ENCODE results near the gene NF1.
A peak's percentile ranks its signal among the peaks of the same experiment; 100 is the strongest.
"Not testable (repeated sequence)": the region's sequence is repeated elsewhere in the genome, so short reads cannot be mapped to it uniquely, and the experiment has no call there.

Gene NF1

DNA sequence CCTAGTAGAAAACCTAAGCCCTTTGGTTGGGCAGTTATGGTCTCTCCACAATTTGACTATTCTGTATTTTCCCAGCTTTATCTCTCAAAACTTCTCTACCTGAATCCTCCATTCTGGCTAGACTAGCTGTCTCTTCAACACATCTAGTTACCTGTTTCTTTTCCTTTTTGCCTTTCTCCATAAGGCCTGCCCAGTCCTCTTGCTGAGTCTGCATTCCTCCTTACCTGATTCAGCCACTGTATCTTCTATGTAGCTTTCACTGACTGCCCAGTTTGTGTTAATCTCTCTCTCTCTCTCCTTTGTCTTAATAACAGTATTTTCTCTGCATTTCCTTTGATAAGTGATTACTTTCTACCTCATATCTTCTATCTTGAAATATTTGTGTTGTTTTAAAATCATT, 228.8 kb downstream of the NF1 start:
- DNase-seq (ENCODE audit: low read depth) = no peak
- H3K4me3 ChIP-seq (ENCODE audit: low read length) = no peak overlapping the region
- TF ChIP-seq CTCF (conservative IDR thresholded peaks at IDR 0.05; ENCODE audit: low read depth, low read length) = no peak

DNA sequence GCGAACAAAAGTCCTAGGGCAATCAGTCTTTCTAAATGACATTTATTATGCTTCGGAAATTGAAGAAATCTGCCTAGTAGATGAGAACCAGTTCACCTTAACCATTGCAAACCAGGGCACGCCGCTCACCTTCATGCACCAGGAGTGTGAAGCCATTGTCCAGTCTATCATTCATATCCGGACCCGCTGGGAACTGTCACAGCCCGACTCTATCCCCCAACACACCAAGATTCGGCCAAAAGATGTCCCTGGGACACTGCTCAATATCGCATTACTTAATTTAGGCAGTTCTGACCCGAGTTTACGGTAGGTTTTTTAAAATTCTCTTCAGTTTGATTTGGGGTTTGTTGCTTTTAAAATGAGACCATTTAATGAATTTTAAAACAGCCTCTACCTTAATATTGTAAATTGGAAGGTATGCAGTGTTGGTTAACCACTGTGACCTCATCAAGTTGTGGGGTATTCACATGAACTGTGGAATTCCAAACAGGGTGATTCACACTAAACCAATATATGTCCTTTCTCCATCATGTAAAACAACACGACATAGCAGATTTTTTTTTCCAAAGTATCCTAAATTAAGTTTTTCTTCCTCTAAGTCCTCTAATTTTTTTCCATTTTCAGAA, 232.9 kb downstream of the NF1 start:
- no peak overlapping the region for H3K4me3 ChIP-seq (ENCODE audit: low read length)
- peak; percentile 86 for DNase-seq (ENCODE audit: low read depth)
- no peak for TF ChIP-seq CTCF (conservative IDR thresholded peaks at IDR 0.05; ENCODE audit: low read depth, low read length)

- H3K4me3 ChIP-seq (ENCODE audit: low read length) = no peak overlapping the region
- DNase-seq (ENCODE audit: low read depth) = peak; percentile 36
- TF ChIP-seq CTCF (conservative IDR thresholded peaks at IDR 0.05; ENCODE audit: low read depth, low read length) = no peak
These were observed 233.4 kb downstream of the NF1 start for GRCh38 chr17:31328160-31328535.

DNA sequence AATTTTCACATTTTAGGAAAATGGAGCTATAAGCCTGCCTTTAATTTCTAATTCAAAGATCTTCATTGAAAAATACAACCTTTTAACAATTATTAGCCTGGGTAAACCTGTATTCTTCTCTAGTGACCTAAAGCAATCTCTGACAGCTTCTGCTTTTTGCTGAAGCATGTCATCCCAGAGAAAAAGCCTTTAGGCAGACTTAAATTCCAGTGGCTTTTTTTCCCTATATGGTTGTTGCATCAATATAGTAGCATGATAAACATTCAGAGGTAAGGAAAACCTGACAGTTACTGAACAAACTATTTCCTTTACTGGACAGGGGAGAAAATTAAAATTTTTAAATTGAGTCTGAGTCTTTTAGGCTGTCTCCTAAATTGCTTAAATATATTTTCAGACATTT, 234.4 kb downstream of the NF1 start:
- no peak for DNase-seq (ENCODE audit: low read depth)
- TF ChIP-seq CTCF (conservative IDR thresholded peaks at IDR 0.05; ENCODE audit: low read depth, low read length) = no peak

GRCh38 chr17:31339906-31340661, 245.3 kb downstream of the NF1 start:
- DNase-seq (ENCODE audit: low read depth) = no peak
- no peak overlapping the region for H3K4me3 ChIP-seq (ENCODE audit: low read length)
- no peak for TF ChIP-seq CTCF (conservative IDR thresholded peaks at IDR 0.05; ENCODE audit: low read depth, low read length)

More for the DNA sequence above, 234.4 kb downstream of the NF1 start:
- H3K4me3 ChIP-seq (ENCODE audit: low read length) = no peak overlapping the region

DNA sequence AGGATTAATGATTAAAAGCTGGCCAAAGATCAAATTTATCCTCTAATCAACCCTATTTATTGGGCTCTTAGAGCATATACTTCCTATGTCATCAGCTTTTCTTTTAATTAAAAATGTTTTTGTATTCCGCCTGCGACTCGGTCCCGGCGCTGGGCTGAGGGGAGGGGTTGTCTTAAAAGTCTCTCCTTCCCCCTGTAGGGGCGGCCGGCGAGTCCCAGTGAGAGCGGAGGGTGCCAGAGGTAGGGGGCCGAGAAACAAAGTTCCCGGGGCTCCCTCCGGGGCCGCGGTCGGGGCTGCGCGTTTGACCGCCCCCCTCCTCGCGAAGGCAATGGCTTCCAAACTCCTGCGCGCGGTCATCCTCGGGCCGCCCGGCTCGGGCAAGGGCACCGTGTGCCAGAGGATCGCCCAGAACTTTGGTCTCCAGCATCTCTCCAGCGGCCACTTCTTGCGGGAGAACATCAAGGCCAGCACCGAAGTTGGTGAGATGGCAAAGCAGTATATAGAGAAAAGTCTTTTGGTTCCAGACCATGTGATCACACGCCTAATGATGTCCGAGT, 250.5 kb downstream of the NF1 start:
- not testable (repeated sequence) for H3K4me3 ChIP-seq (ENCODE audit: low read length); DNase-seq (ENCODE audit: low read depth)

DNA sequence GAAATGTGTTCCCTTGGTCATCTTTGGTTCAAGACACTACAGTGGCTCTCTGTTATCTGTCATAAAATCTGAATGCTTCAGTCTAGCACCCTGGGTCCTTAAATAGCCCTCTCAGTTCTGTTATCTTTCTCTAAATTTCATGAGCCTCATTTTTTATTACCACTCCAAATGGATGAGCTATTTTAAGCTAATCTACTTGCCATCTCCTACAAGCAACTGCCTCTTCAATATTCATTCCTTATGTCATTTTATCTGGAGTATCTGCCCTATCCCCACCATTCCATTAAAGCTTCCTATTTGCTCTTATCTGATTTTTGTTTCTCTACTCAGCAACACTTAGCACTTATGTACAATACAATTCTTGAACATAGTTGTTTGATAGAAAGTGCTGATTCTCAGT, 254.7 kb downstream of the NF1 start:
- DNase-seq (ENCODE audit: low read depth) = no peak
- no peak for TF ChIP-seq CTCF (conservative IDR thresholded peaks at IDR 0.05; ENCODE audit: low read depth, low read length)
- no peak overlapping the region for H3K4me3 ChIP-seq (ENCODE audit: low read length)
